Lung (tissue), 12 donors: ENCODE results near the gene SMAD6. TPM values are rescaled to one million over a fixed set of nuclear protein-coding genes. Genes with fewer than 3 reads are reported as not detected.
A peak's percentile ranks its signal among the peaks of the same experiment; 100 is the strongest.

Experiments
- ATAC-seq: fragments of 200-7000 bp; cut with Tn5 transposase; one replicate; pipeline ENCODE4 v1.9.1; 2020; ENCODE audit warnings: moderate number of reproducible peaks; ENCODE audit not compliant: insufficient read depth, low FRiP score
- DNase-seq, 3 donors: peaks; one replicate each; pipeline ENCODE4 v3.0.0-alpha.2; 2013 to 2017
- H3K27ac ChIP-seq, 2 donors: one replicate each; pipeline ENCODE4 v1.5.1; 2013; ENCODE audit warnings: mild to moderate bottlenecking in 2 of 2, moderate library complexity in 2 of 2, control low read depth in 1 of 2, inconsistent platforms in 1 of 2, low read depth in 1 of 2, low read length in 1 of 2
- H3K27me3 ChIP-seq, 3 donors: one replicate each; pipeline ENCODE4 v1.5.1; 2013; ENCODE audit warnings: low read length in 2 of 3; ENCODE audit not compliant: control insufficient read depth in 3 of 3, insufficient read depth in 3 of 3
- H3K36me3 ChIP-seq, 4 donors: one replicate each; pipeline ENCODE4 v1.5.1; 2013; ENCODE audit warnings: low read length in 4 of 4, mild to moderate bottlenecking in 1 of 4, moderate library complexity in 1 of 4; ENCODE audit not compliant: control insufficient read depth in 4 of 4, insufficient read depth in 4 of 4
- H3K4me1 ChIP-seq, 5 donors: one replicate each; pipeline ENCODE4 v1.5.1; 2013; ENCODE audit warnings: low read length in 5 of 5, mild to moderate bottlenecking in 2 of 5, moderate library complexity in 1 of 5; ENCODE audit not compliant: control insufficient read depth in 5 of 5, insufficient read depth in 5 of 5
- H3K4me3 ChIP-seq: one replicate; pipeline ENCODE4 v1.5.1; 2013; ENCODE audit warnings: mild to moderate bottlenecking, control low read depth, moderate library complexity
- H3K9ac ChIP-seq, 2 donors: one replicate each; pipeline ENCODE4 v1.5.1; 2013; ENCODE audit warnings: low read length in 2 of 2, control low read depth in 1 of 2; ENCODE audit not compliant: insufficient read depth in 1 of 2
- H3K9me3 ChIP-seq, 4 donors: one replicate each; pipeline ENCODE4 v1.5.1; 2013; ENCODE audit warnings: low read length in 3 of 4, mild to moderate bottlenecking in 1 of 4, moderate library complexity in 1 of 4; ENCODE audit not compliant: control insufficient read depth in 4 of 4, insufficient read depth in 3 of 4
- CTCF ChIP-seq: IDR thresholded peaks from 2 replicates; pipeline ENCODE4 v1.5.1; 2012; ENCODE audit warnings: mild to moderate bottlenecking; ENCODE audit errors: control extremely low read depth, extremely low read depth
- WGBS, 2 donors: extraction: QIAGEN DNeasy Blood & Tissue Kit; methylation state at CpG; one replicate each; pipeline ENCODE4 v1.1.7; 2013; 5-methylcytosine and 5-hydroxymethylcytosine counted together
- polyA plus RNA-seq, 2 donors: library from polyadenylated mRNA; stranded (reverse); fragments of 200-250 nt; gene quantifications; one replicate each; pipeline ENCODE4 v1.2.1, GENCODE V29; 2013
- total RNA-seq, 2 donors: library from RNA; depleted of rRNA in 1 of 2; stranded (reverse); fragments of >200 nt in 1 of 2; gene quantifications; one replicate each; pipeline ENCODE4 v1.2.1, GENCODE V29; 2014 to 2021
- donor health status: control.
- donor health status: control.
- donor health status: Bipolar disorder and iron deficiency.
- donor health status: healthy.
- donor health status: DM: yes; HTN: yes; CAD: no.

The SMAD6 gene
- total and polyA plus RNA-seq, 4 donors: 24.2 to 67.9 (median 59.1) TPM

- DNase-seq: no peak
- 96 to 97% methylated on average over 4 of the region's 4 CpGs for WGBS, 2 donors
- peaks cover 0 to 2% (median 0%) of the 10 kb centered on the region in 4 donors for H3K9me3 ChIP-seq
- no peak overlapping the region for H3K4me3 ChIP-seq
- H3K27me3 ChIP-seq: no peaks in the 10 kb centered on the region
- TF ChIP-seq CTCF: no peak
- ATAC-seq: no peak
- H3K27ac ChIP-seq: peak overlapping the region in 1 of 2 donors; percentile 79
- no peaks in the 10 kb centered on the region for H3K36me3 ChIP-seq
- H3K4me1 ChIP-seq: peaks cover 0 to 2% (median 0%) of the 10 kb centered on the region in 5 donors
- H3K9ac ChIP-seq: no peak overlapping the region
Observed at GRCh38 chr15:66829551-66830121, 127.6 kb downstream of the SMAD6 start.

GRCh38 chr15:66830358-66830757 lies 128.3 kb downstream of the SMAD6 start:
- no peak for TF ChIP-seq CTCF
- DNase-seq (no peak), ATAC-seq (no peak)
- H3K27ac ChIP-seq: peak overlapping the region in 1 of 2 donors; percentile 79
- WGBS, 2 donors: 57 to 61% methylated on average over 6 of the region's 6 CpGs
- H3K27me3 ChIP-seq: no peaks in the 10 kb centered on the region
- peaks cover 0 to 2% (median 0%) of the 10 kb centered on the region in 4 donors for H3K9me3 ChIP-seq
- H3K9ac ChIP-seq: no peak overlapping the region
- peaks cover 0 to 9% (median 2%) of the 10 kb centered on the region in 5 donors for H3K4me1 ChIP-seq
- H3K4me3 ChIP-seq: no peak overlapping the region
- no peaks in the 10 kb centered on the region for H3K36me3 ChIP-seq

GRCh38 chr15:66830823-66831222 lies 128.8 kb downstream of the SMAD6 start:
- peaks cover 0 to 10% (median 2%) of the 10 kb centered on the region in 5 donors for H3K4me1 ChIP-seq
- H3K9me3 ChIP-seq: peaks cover 0 to 3% (median 1%) of the 10 kb centered on the region in 4 donors
- DNase-seq (no peak), ATAC-seq (no peak)
- 72 to 88% methylated on average over 3 of the region's 3 CpGs for WGBS, 2 donors
- TF ChIP-seq CTCF: no peak
- no peak overlapping the region for H3K4me3 ChIP-seq
- H3K9ac ChIP-seq: no peak overlapping the region
- no peaks in the 10 kb centered on the region for H3K36me3 ChIP-seq
- no peaks in the 10 kb centered on the region for H3K27me3 ChIP-seq
- H3K27ac ChIP-seq: peak overlapping the region in 1 of 2 donors; percentile 43

- TF ChIP-seq CTCF: no peak
- DNase-seq: peak in 1 of 3 donors; percentile 61
- H3K4me3 ChIP-seq: no peak overlapping the region
- no peak overlapping the region for H3K27ac ChIP-seq
- ATAC-seq: no peak
- peaks cover 0 to 10% (median 2%) of the 10 kb centered on the region in 5 donors for H3K4me1 ChIP-seq
- no peaks in the 10 kb centered on the region for H3K36me3 ChIP-seq
- H3K27me3 ChIP-seq: no peaks in the 10 kb centered on the region
- WGBS, 2 donors: 86 to 89% methylated on average over 4 of the region's 4 CpGs
- H3K9ac ChIP-seq: no peak overlapping the region
- peaks cover 0 to 3% (median 1%) of the 10 kb centered on the region in 4 donors for H3K9me3 ChIP-seq
Observed at GRCh38 chr15:66831289-66831688, 129.3 kb downstream of the SMAD6 start.
